ENCODE measurements around the gene PTTG1.

Gene PTTG1

GRCh38 chr5:160455600-160455999, 33.9 kb downstream of the PTTG1 start:
- Histone ChIP-seq H3K4me3 (ENCODE audit: low read length in 2 of 2) (no peak overlapping the region), H3K79me1 (ENCODE audit: low read depth, low read length) (no peaks in the 10 kb centered on the region), H3K27ac (replicated peaks; ENCODE audit: low read length) (no peak overlapping the region), H2BK120ac (ENCODE audit: low read depth, low read length) (no peak overlapping the region), H3K4me1 (ENCODE audit: control insufficient read depth in 2 of 2, insufficient read depth in 1 of 2, low read depth in 1 of 2, low read length in 2 of 2) (no peaks in the 10 kb centered on the region), H4K91ac (ENCODE audit: low read depth, low read length, poor library complexity) (no peak overlapping the region), H2AFZ (ENCODE audit: low read length) (no peak overlapping the region), H3K4ac (ENCODE audit: low read length) (no peak overlapping the region), H2BK5ac (ENCODE audit: low read length) (no peak overlapping the region), H2AK5ac (ENCODE audit: low read depth, low read length) (no peak overlapping the region), H2BK12ac (ENCODE audit: low read length) (no peak overlapping the region), H3K14ac (ENCODE audit: low read length) (no peak overlapping the region), H3K36me3 (replicated peaks in 1 of 2; ENCODE audit: control insufficient read depth in 2 of 2, insufficient read depth in 2 of 2, low read length in 2 of 2) (no peaks in the 10 kb centered on the region), H3K18ac (ENCODE audit: low read length) (no peak overlapping the region), H3K27me3 (ENCODE audit: control insufficient read depth in 3 of 3, insufficient read depth in 3 of 3, low read depth in 1 of 3, low read length in 3 of 3) (no peaks in the 10 kb centered on the region), H3K9ac (ENCODE audit: low read depth, low read length, poor library complexity) (no peak overlapping the region), H3K23ac (ENCODE audit: low read depth, low read length, poor library complexity) (no peak overlapping the region), H4K8ac (ENCODE audit: low read depth, low read length) (no peak overlapping the region), H3K9me3 (replicated peaks in 1 of 2; ENCODE audit: control insufficient read depth in 2 of 2, insufficient read depth in 1 of 2, low read depth in 1 of 2, low read length in 2 of 2) (no peaks in the 10 kb centered on the region), H2BK15ac (ENCODE audit: low read length) (no peak overlapping the region), H3K4me2 (ENCODE audit: insufficient read depth, low read length, poor library complexity, severe bottlenecking) (no peak overlapping the region)
- no peak for DNase-seq (ENCODE audit: low spot score)
- WGBS, 2 donors (ENCODE audit: extremely low coverage in 2 of 2, insufficient read length in 2 of 2, insufficient replicate concordance in 1 of 2) = no CpG with 5 or more reads among the region's 4 CpGs

- Histone ChIP-seq H3K27ac (replicated peaks; ENCODE audit: low read length) (no peak overlapping the region), H2AK5ac (ENCODE audit: low read depth, low read length) (no peak overlapping the region), H3K27me3 (ENCODE audit: control insufficient read depth in 3 of 3, insufficient read depth in 3 of 3, low read depth in 1 of 3, low read length in 3 of 3) (no peaks in the 10 kb centered on the region), H3K4me2 (ENCODE audit: insufficient read depth, low read length, poor library complexity, severe bottlenecking) (no peak overlapping the region), H2BK15ac (ENCODE audit: low read length) (no peak overlapping the region), H3K18ac (ENCODE audit: low read length) (no peak overlapping the region), H3K4me3 (ENCODE audit: low read length in 2 of 2) (no peak overlapping the region), H2BK120ac (ENCODE audit: low read depth, low read length) (no peak overlapping the region), H4K8ac (ENCODE audit: low read depth, low read length) (no peak overlapping the region), H4K91ac (ENCODE audit: low read depth, low read length, poor library complexity) (no peak overlapping the region), H3K79me1 (ENCODE audit: low read depth, low read length) (no peaks in the 10 kb centered on the region), H3K4me1 (ENCODE audit: control insufficient read depth in 2 of 2, insufficient read depth in 1 of 2, low read depth in 1 of 2, low read length in 2 of 2) (no peaks in the 10 kb centered on the region), H3K9ac (ENCODE audit: low read depth, low read length, poor library complexity) (no peak overlapping the region), H3K4ac (ENCODE audit: low read length) (no peak overlapping the region), H2AFZ (ENCODE audit: low read length) (no peak overlapping the region), H3K36me3 (replicated peaks in 1 of 2; ENCODE audit: control insufficient read depth in 2 of 2, insufficient read depth in 2 of 2, low read length in 2 of 2) (no peaks in the 10 kb centered on the region), H3K23ac (ENCODE audit: low read depth, low read length, poor library complexity) (no peak overlapping the region), H2BK5ac (ENCODE audit: low read length) (no peak overlapping the region), H2BK12ac (ENCODE audit: low read length) (no peak overlapping the region), H3K9me3 (replicated peaks in 1 of 2; ENCODE audit: control insufficient read depth in 2 of 2, insufficient read depth in 1 of 2, low read depth in 1 of 2, low read length in 2 of 2) (peaks cover 0 to 2% of the 10 kb centered on the region in 2 donors), H3K14ac (ENCODE audit: low read length) (no peak overlapping the region)
- no CpG with 5 or more reads among the region's 9 CpGs for WGBS, 2 donors (ENCODE audit: extremely low coverage in 2 of 2, insufficient read length in 2 of 2, insufficient replicate concordance in 1 of 2)
- DNase-seq (ENCODE audit: low spot score) = no peak
Measured at GRCh38 chr5:160456480-160457177, 35.0 kb downstream of the PTTG1 start.

GRCh38 chr5:160457252-160457651, 35.6 kb downstream of the PTTG1 start:
- Histone ChIP-seq H3K18ac (ENCODE audit: low read length) (no peak overlapping the region), H3K14ac (ENCODE audit: low read length) (no peak overlapping the region), H3K4ac (ENCODE audit: low read length) (no peak overlapping the region), H4K91ac (ENCODE audit: low read depth, low read length, poor library complexity) (no peak overlapping the region), H3K9me3 (replicated peaks in 1 of 2; ENCODE audit: control insufficient read depth in 2 of 2, insufficient read depth in 1 of 2, low read depth in 1 of 2, low read length in 2 of 2) (peaks cover 0 to 4% of the 10 kb centered on the region in 2 donors), H3K4me1 (ENCODE audit: control insufficient read depth in 2 of 2, insufficient read depth in 1 of 2, low read depth in 1 of 2, low read length in 2 of 2) (no peaks in the 10 kb centered on the region), H2BK15ac (ENCODE audit: low read length) (no peak overlapping the region), H3K9ac (ENCODE audit: low read depth, low read length, poor library complexity) (no peak overlapping the region), H3K4me2 (ENCODE audit: insufficient read depth, low read length, poor library complexity, severe bottlenecking) (no peak overlapping the region), H2BK12ac (ENCODE audit: low read length) (no peak overlapping the region), H2BK5ac (ENCODE audit: low read length) (no peak overlapping the region), H3K27me3 (ENCODE audit: control insufficient read depth in 3 of 3, insufficient read depth in 3 of 3, low read depth in 1 of 3, low read length in 3 of 3) (no peaks in the 10 kb centered on the region), H3K36me3 (replicated peaks in 1 of 2; ENCODE audit: control insufficient read depth in 2 of 2, insufficient read depth in 2 of 2, low read length in 2 of 2) (no peaks in the 10 kb centered on the region), H2AFZ (ENCODE audit: low read length) (no peak overlapping the region), H2AK5ac (ENCODE audit: low read depth, low read length) (no peak overlapping the region), H4K8ac (ENCODE audit: low read depth, low read length) (no peak overlapping the region), H3K27ac (replicated peaks; ENCODE audit: low read length) (no peak overlapping the region), H3K4me3 (ENCODE audit: low read length in 2 of 2) (no peak overlapping the region), H3K79me1 (ENCODE audit: low read depth, low read length) (no peaks in the 10 kb centered on the region), H2BK120ac (ENCODE audit: low read depth, low read length) (no peak overlapping the region), H3K23ac (ENCODE audit: low read depth, low read length, poor library complexity) (no peak overlapping the region)
- WGBS, 2 donors (ENCODE audit: extremely low coverage in 2 of 2, insufficient read length in 2 of 2, insufficient replicate concordance in 1 of 2) = no CpG with 5 or more reads among the region's 5 CpGs
- no peak for DNase-seq (ENCODE audit: low spot score)

- no peak overlapping the region for H3K4me2 ChIP-seq (ENCODE audit: insufficient read depth, low read length, poor library complexity, severe bottlenecking)
- H3K27me3 ChIP-seq (ENCODE audit: control insufficient read depth in 3 of 3, insufficient read depth in 3 of 3, low read depth in 1 of 3, low read length in 3 of 3) = no peaks in the 10 kb centered on the region
- H2AFZ ChIP-seq (ENCODE audit: low read length) = no peak overlapping the region
- no peak overlapping the region for H2BK12ac ChIP-seq (ENCODE audit: low read length)
- DNase-seq (ENCODE audit: low spot score) = no peak
- H4K8ac ChIP-seq (ENCODE audit: low read depth, low read length) = no peak overlapping the region
- no peak overlapping the region for H3K18ac ChIP-seq (ENCODE audit: low read length)
- WGBS, 2 donors (ENCODE audit: extremely low coverage in 2 of 2, insufficient read length in 2 of 2, insufficient replicate concordance in 1 of 2) = no CpG with 5 or more reads among the region's 8 CpGs
- no peaks in the 10 kb centered on the region for H3K79me1 ChIP-seq (ENCODE audit: low read depth, low read length)
- H3K27ac ChIP-seq (replicated peaks; ENCODE audit: low read length) = no peak overlapping the region
- H3K9me3 ChIP-seq (replicated peaks in 1 of 2; ENCODE audit: control insufficient read depth in 2 of 2, insufficient read depth in 1 of 2, low read depth in 1 of 2, low read length in 2 of 2) = peaks cover 0 to 4% of the 10 kb centered on the region in 2 donors
- no peak overlapping the region for H2BK120ac ChIP-seq (ENCODE audit: low read depth, low read length)
- H3K9ac ChIP-seq (ENCODE audit: low read depth, low read length, poor library complexity) = no peak overlapping the region
- H3K14ac ChIP-seq (ENCODE audit: low read length) = no peak overlapping the region
- no peak overlapping the region for H2AK5ac ChIP-seq (ENCODE audit: low read depth, low read length)
- no peak overlapping the region for H3K23ac ChIP-seq (ENCODE audit: low read depth, low read length, poor library complexity)
- no peaks in the 10 kb centered on the region for H3K4me1 ChIP-seq (ENCODE audit: control insufficient read depth in 2 of 2, insufficient read depth in 1 of 2, low read depth in 1 of 2, low read length in 2 of 2)
- no peak overlapping the region for H2BK5ac ChIP-seq (ENCODE audit: low read length)
- H3K4me3 ChIP-seq (ENCODE audit: low read length in 2 of 2) = no peak overlapping the region
- H4K91ac ChIP-seq (ENCODE audit: low read depth, low read length, poor library complexity) = no peak overlapping the region
- H3K4ac ChIP-seq (ENCODE audit: low read length) = no peak overlapping the region
- no peaks in the 10 kb centered on the region for H3K36me3 ChIP-seq (replicated peaks in 1 of 2; ENCODE audit: control insufficient read depth in 2 of 2, insufficient read depth in 2 of 2, low read length in 2 of 2)
- H2BK15ac ChIP-seq (ENCODE audit: low read length) = no peak overlapping the region
Measured at GRCh38 chr5:160458806-160459800, 37.4 kb downstream of the PTTG1 start.
